ENCODE results near the gene KLHDC9. TPM values are rescaled to one million over a fixed set of nuclear protein-coding genes. Genes with fewer than 3 reads are reported as not detected.

The KLHDC9 gene
- total and polyA plus RNA-seq, 2 donors (not counting 1 experiment from before 2014, with no cell fraction given) = 1.6 to 2.7 TPM

DNA sequence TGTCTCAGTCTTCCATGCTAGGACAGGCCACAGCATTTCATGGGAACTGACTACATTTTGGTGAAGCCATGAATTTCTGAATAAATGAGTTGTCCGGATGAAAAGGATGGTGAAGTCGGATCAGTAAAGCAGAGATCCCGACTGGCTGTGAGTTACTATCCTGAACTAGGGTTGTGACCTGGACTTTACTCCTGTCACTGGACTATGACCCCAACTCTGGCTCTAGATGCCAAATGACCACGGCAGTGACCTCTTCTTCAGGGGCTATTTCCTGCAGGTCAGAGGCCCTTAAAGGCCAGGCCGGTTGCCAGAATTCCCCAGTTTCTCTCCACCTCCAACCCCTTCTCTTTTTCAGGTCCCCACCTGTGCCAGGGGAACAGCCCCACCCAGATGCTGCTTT is 7.1 kb upstream of the KLHDC9 start:
- Histone ChIP-seq H3K27me3 (replicated peaks in 1 of 4; ENCODE audit: control extremely low read depth in 1 of 4, control insufficient read depth in 3 of 4, insufficient read depth in 4 of 4, low read length in 3 of 4) (no peaks in the 10 kb centered on the region), H4K20me1 (ENCODE audit: control insufficient read depth, insufficient read depth, low read length, poor library complexity, severe bottlenecking) (no peaks in the 10 kb centered on the region), H3K4me3 (ENCODE audit: control extremely low read depth in 1 of 5, extremely low read depth in 1 of 5, insufficient read depth in 1 of 5, low read depth in 2 of 5, low read length in 4 of 5) (no peak overlapping the region), H3K79me2 (ENCODE audit: control insufficient read depth, insufficient read depth, low read length) (no peaks in the 10 kb centered on the region), H3K36me3 (replicated peaks in 1 of 2; ENCODE audit: control extremely low read depth in 1 of 2, control insufficient read depth in 1 of 2, extremely low read depth in 1 of 2, insufficient read depth in 2 of 2, low read length in 1 of 2) (no peaks in the 10 kb centered on the region), H2AFZ (ENCODE audit: insufficient read depth, low read depth, low read length, poor library complexity, severe bottlenecking) (no peak overlapping the region), H3K9ac (ENCODE audit: low read length) (no peak overlapping the region), H3K4me2 (replicated peaks; ENCODE audit: low read depth, low read length, poor library complexity, severe bottlenecking) (no peak overlapping the region), H3K27ac (ENCODE audit: low read length in 2 of 2) (no peak overlapping the region), H3K9me3 (ENCODE audit: control extremely low read depth in 1 of 3, control insufficient read depth in 2 of 3, insufficient read depth in 1 of 3, low read length in 2 of 3) (no peaks in the 10 kb centered on the region), H3K4me1 (ENCODE audit: control insufficient read depth in 2 of 2, insufficient read depth in 2 of 2, low read length in 2 of 2) (peaks cover 0 to 4% of the 10 kb centered on the region in 2 donors)
- no peak for TF ChIP-seq EZH2 (IDR thresholded peaks at IDR 0.05; ENCODE audit: borderline replicate concordance, insufficient read depth, low read depth, low read length, poor library complexity, severe bottlenecking)
- TF ChIP-seq, protein P1, sequence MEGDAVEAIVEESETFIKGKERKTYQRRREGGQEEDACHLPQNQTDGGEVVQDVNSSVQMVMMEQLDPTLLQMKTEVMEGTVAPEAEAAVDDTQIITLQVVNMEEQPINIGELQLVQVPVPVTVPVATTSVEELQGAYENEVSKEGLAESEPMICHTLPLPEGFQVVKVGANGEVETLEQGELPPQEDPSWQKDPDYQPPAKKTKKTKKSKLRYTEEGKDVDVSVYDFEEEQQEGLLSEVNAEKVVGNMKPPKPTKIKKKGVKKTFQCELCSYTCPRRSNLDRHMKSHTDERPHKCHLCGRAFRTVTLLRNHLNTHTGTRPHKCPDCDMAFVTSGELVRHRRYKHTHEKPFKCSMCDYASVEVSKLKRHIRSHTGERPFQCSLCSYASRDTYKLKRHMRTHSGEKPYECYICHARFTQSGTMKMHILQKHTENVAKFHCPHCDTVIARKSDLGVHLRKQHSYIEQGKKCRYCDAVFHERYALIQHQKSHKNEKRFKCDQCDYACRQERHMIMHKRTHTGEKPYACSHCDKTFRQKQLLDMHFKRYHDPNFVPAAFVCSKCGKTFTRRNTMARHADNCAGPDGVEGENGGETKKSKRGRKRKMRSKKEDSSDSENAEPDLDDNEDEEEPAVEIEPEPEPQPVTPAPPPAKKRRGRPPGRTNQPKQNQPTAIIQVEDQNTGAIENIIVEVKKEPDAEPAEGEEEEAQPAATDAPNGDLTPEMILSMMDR (IDR thresholded peaks at IDR 0.05) = no peak
- ChIA-PET POLR2A (no interaction called here), CTCF (no interaction called here)
- Mint-ChIP-seq H3K4me1 (peaks cover 5% of the 10 kb centered on the region), H3K4me3 (no peak overlapping the region), H3K27ac (no peak overlapping the region), H3K27me3 (peaks cover under 1% of the 10 kb centered on the region), H3K9me3 (ENCODE audit: insufficient read depth) (no peaks in the 10 kb centered on the region)
- intact Hi-C loops (cut with micrococcal nuclease) = loop anchor here (10.0 kb wide), 1 partner anchor 294 kb away; no protein-coding TSS in a partner anchor
- ATAC-seq (ENCODE audit: low read depth) = no peak
- 100% methylated on average over 4 of the region's 5 CpGs for WGBS (ENCODE audit: insufficient coverage)
- no peak for DNase-seq

DNA sequence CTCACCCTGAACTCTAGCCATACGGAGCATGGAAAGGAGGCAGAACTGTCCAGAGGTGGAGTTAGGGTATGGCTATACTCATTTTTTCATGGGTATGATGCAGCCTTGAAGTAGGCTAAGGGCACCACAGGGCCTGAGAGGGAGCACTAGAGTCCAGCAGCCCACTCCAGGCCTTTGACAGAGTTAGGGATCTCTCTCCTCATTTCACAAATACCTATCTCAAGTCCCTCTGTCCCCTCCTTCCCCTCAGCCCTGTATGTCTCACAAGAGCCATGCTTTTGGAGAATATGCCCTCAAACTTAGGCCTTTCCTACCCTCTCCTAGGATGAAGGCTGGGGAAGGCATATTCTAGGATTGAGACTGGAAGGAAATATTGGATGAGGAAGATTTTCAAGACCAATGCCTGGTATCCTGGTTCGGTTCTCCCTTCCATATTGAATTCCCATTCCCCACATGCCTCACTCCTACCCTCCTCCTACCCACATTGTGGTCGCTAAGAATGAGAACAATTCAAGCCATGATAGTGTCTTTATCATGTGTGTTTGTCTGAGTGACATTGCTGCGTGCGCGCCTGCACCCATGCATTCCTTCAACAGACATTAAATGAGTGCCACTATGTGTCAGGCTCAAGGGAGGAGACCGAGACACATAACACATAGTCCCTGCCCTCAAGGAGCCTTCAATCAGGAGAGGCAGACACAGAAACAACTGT is 6.2 kb upstream of the KLHDC9 start:
- DNase-seq = no peak
- Histone ChIP-seq H3K27me3 (replicated peaks in 1 of 4; ENCODE audit: control extremely low read depth in 1 of 4, control insufficient read depth in 3 of 4, insufficient read depth in 4 of 4, low read length in 3 of 4) (no peaks in the 10 kb centered on the region), H3K27ac (ENCODE audit: low read length in 2 of 2) (no peak overlapping the region), H3K9me3 (ENCODE audit: control extremely low read depth in 1 of 3, control insufficient read depth in 2 of 3, insufficient read depth in 1 of 3, low read length in 2 of 3) (no peaks in the 10 kb centered on the region), H3K36me3 (replicated peaks in 1 of 2; ENCODE audit: control extremely low read depth in 1 of 2, control insufficient read depth in 1 of 2, extremely low read depth in 1 of 2, insufficient read depth in 2 of 2, low read length in 1 of 2) (no peaks in the 10 kb centered on the region), H3K79me2 (ENCODE audit: control insufficient read depth, insufficient read depth, low read length) (no peaks in the 10 kb centered on the region), H3K4me1 (ENCODE audit: control insufficient read depth in 2 of 2, insufficient read depth in 2 of 2, low read length in 2 of 2) (peaks cover 2 to 12% of the 10 kb centered on the region in 2 donors), H3K9ac (ENCODE audit: low read length) (no peak overlapping the region), H3K4me3 (ENCODE audit: control extremely low read depth in 1 of 5, extremely low read depth in 1 of 5, insufficient read depth in 1 of 5, low read depth in 2 of 5, low read length in 4 of 5) (no peak overlapping the region), H3K4me2 (replicated peaks; ENCODE audit: low read depth, low read length, poor library complexity, severe bottlenecking) (no peak overlapping the region), H4K20me1 (ENCODE audit: control insufficient read depth, insufficient read depth, low read length, poor library complexity, severe bottlenecking) (no peaks in the 10 kb centered on the region), H2AFZ (ENCODE audit: insufficient read depth, low read depth, low read length, poor library complexity, severe bottlenecking) (no peak overlapping the region)
- ATAC-seq (ENCODE audit: low read depth) = no peak
- 97% methylated on average over 4 of the region's 7 CpGs for WGBS (ENCODE audit: insufficient coverage)
- TF ChIP-seq, protein P1 (IDR thresholded peaks at IDR 0.05) = no peak
- no peak for TF ChIP-seq EZH2 (IDR thresholded peaks at IDR 0.05; ENCODE audit: borderline replicate concordance, insufficient read depth, low read depth, low read length, poor library complexity, severe bottlenecking)
- Mint-ChIP-seq H3K27me3 (no peaks in the 10 kb centered on the region), H3K27ac (no peak overlapping the region), H3K4me3 (no peak overlapping the region), H3K9me3 (ENCODE audit: insufficient read depth) (no peaks in the 10 kb centered on the region), H3K4me1 (peaks cover 14% of the 10 kb centered on the region)
- intact Hi-C loops (cut with micrococcal nuclease) = loop anchor here (10.0 kb wide), 1 partner anchor 293 kb away; no protein-coding TSS in a partner anchor
- POLR2A ChIA-PET = no interaction called here
- CTCF ChIA-PET = no interaction called here
